Measurements from ENCODE around the gene CHRND.

Gene CHRND

DNA sequence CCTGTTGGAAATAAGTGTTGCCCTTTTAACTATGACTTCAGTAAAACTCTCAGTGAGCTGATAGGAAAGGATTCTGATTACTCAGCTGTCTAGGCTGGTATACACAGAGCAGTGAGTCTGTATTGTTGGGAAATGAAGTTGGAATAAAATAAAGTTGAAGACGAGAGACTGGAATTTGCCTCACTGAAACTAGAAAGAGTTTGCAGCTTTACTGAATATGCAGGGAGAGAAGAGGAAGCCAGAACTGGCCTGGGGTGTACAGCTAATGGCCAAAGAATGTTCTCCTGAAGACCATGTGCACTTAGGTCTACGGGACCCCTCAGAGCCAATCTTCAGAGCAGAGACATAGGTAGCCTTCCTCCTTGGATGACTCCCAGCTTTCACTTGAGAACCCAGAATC lies 51.0 kb downstream of the CHRND start:
- DNase-seq: no peak

DNA sequence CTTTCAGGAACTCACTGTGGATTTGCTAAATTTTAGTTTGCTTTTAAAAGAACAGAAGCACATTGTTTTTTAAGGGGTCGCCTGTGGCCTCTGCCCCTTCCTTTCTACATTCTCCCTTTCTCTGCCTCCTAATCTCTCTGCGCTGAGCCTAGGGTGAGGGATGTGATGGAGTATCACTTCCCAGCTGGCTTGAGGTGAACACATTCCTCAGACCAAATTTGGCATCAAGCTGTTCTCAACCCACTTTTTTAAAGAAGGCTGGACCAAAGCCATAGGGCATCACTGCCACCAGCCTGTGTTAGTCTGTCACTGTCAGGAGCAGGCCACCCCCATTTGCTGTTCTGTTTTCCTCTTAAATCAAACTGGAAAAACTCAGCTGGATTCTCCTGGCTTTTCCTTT lies 51.9 kb downstream of the CHRND start:
- DNase-seq: no peak

- no peak for DNase-seq
Observed at GRCh38 chr2:232578626-232579025, 52.7 kb downstream of the CHRND start.

- no peak for DNase-seq
Observed at GRCh38 chr2:232580648-232580981, 54.7 kb downstream of the CHRND start.

GRCh38 chr2:232581725-232582124 lies 55.8 kb downstream of the CHRND start:
- no peak for DNase-seq

GRCh38 chr2:232584238-232584637 lies 58.3 kb downstream of the CHRND start:
- DNase-seq: peak; percentile 32
